TTC549 (cell line): ENCODE measurements around the gene BARX2.

Experiments
- FAIRE-seq: peaks from 2 replicates; lab custom pipeline; 2012; peaks lifted over from hg19 to GRCh38; lab: Jason Lieb, UNC

BARX2 gene

GRCh38 chr11:129402206-129403171 is 26.8 kb downstream of the BARX2 start:
- FAIRE-seq: no peak

- no peak for FAIRE-seq
Measured at GRCh38 chr11:129404731-129405130, 29.1 kb downstream of the BARX2 start.

GRCh38 chr11:129408865-129409444 is 33.3 kb downstream of the BARX2 start:
- no peak for FAIRE-seq

GRCh38 chr11:129410395-129410960 is 34.8 kb downstream of the BARX2 start:
- no peak for FAIRE-seq

GRCh38 chr11:129412494-129412893 is 36.8 kb downstream of the BARX2 start:
- no peak for FAIRE-seq

- FAIRE-seq: no peak
Measured at GRCh38 chr11:129414144-129414872, 38.7 kb downstream of the BARX2 start.

- FAIRE-seq: no peak
Measured at GRCh38 chr11:129416080-129416820, 40.6 kb downstream of the BARX2 start.

GRCh38 chr11:129417458-129417857 is 41.8 kb downstream of the BARX2 start:
- FAIRE-seq: no peak

GRCh38 chr11:129418039-129418438 is 42.4 kb downstream of the BARX2 start:
- FAIRE-seq: no peak

- FAIRE-seq: no peak
Measured at GRCh38 chr11:129419386-129419785, 43.7 kb downstream of the BARX2 start.

- no peak for FAIRE-seq
Measured at GRCh38 chr11:129423426-129423825, 47.8 kb downstream of the BARX2 start.

- no peak for FAIRE-seq
Measured at GRCh38 chr11:129425214-129425613, 49.6 kb downstream of the BARX2 start.

GRCh38 chr11:129426038-129426437 is 50.4 kb downstream of the BARX2 start:
- FAIRE-seq: no peak

GRCh38 chr11:129426776-129427175 is 51.1 kb downstream of the BARX2 start:
- FAIRE-seq: no peak

GRCh38 chr11:129427376-129427775 is 51.7 kb downstream of the BARX2 start:
- FAIRE-seq: no peak

- FAIRE-seq: no peak
Measured at GRCh38 chr11:129427816-129428406, 52.3 kb downstream of the BARX2 start.

GRCh38 chr11:129428557-129428956 is 52.9 kb downstream of the BARX2 start:
- no peak for FAIRE-seq

GRCh38 chr11:129434641-129435498 is 59.2 kb downstream of the BARX2 start:
- no peak for FAIRE-seq

GRCh38 chr11:129435499-129436245 is 60.0 kb downstream of the BARX2 start:
- FAIRE-seq: no peak

GRCh38 chr11:129436573-129436972 is 60.9 kb downstream of the BARX2 start:
- no peak for FAIRE-seq
